Motor neuron (in vitro differentiated cells): ENCODE data around the gene CTIF. TPM values are rescaled to one million over a fixed set of nuclear protein-coding genes. Genes with fewer than 3 reads are reported as not detected.

Source experiments
- ATAC-seq, 8 experiments: fragments of 200-7000 bp; cut with Tn5 transposase; replicated peaks in 6 of 8; 2 replicates each; pipeline ENCODE4 v1.8.0; 2021; ENCODE audit warnings: mild to moderate bottlenecking in 8 of 8, moderate library complexity in 8 of 8
- H3K27ac ChIP-seq, 2 donors: fragments of 250-450 bp; sonication (Bioruptor Pico); 2 replicates each; pipeline ENCODE4 v1.9.0; 2021; ENCODE audit warnings: antibody characterized with exemption in 2 of 2, mild to moderate bottlenecking in 2 of 2, moderate library complexity in 1 of 2
- H3K4me1 ChIP-seq, 2 donors: fragments of 250-450 bp; sonication (Bioruptor Pico); replicated peaks in 1 of 2; 2 replicates each; pipeline ENCODE4 v1.6.1; 2021; ENCODE audit warnings: antibody characterized with exemption in 2 of 2, mild to moderate bottlenecking in 2 of 2, moderate library complexity in 1 of 2
- H3K4me3 ChIP-seq, 5 donors: fragments of 250-450 bp; sonication (Bioruptor Pico); 2 replicates each; pipeline ENCODE4 v1.9.0; 2021; ENCODE audit warnings: antibody characterized with exemption in 5 of 5, mild to moderate bottlenecking in 5 of 5, moderate library complexity in 4 of 5
- WGBS, 10 experiments: fragments of 450-650 bp; shearing (Covaris generic); methylation state at CpG; one replicate each; pipeline ENCODE4 v1.0.0; 2022; 5-methylcytosine and 5-hydroxymethylcytosine counted together
- in situ Hi-C, 9 experiments: fragments of 400-800 bp; cut with MboI; loops; one replicate each; pipeline ENCODE4 v1.15.0; 2021; ENCODE audit warnings: low sequenced_read_pairs in 9 of 9, low pct_unique_long_range_greater_than_20kb in 2 of 9; ENCODE audit not compliant: unreplicated experiment in 9 of 9
- total RNA-seq, 8 experiments: library from RNA; unstranded; fragments of 300-600 nt; gene quantifications; 2 replicates each; pipeline versions ENCODE4 v1.2.3 to v1.2.4, GENCODE V29; 2022

CTIF gene
- total RNA-seq, 8 experiments from 2014 or later, result 17.8 to 85.9 (median 59.8) TPM

DNA sequence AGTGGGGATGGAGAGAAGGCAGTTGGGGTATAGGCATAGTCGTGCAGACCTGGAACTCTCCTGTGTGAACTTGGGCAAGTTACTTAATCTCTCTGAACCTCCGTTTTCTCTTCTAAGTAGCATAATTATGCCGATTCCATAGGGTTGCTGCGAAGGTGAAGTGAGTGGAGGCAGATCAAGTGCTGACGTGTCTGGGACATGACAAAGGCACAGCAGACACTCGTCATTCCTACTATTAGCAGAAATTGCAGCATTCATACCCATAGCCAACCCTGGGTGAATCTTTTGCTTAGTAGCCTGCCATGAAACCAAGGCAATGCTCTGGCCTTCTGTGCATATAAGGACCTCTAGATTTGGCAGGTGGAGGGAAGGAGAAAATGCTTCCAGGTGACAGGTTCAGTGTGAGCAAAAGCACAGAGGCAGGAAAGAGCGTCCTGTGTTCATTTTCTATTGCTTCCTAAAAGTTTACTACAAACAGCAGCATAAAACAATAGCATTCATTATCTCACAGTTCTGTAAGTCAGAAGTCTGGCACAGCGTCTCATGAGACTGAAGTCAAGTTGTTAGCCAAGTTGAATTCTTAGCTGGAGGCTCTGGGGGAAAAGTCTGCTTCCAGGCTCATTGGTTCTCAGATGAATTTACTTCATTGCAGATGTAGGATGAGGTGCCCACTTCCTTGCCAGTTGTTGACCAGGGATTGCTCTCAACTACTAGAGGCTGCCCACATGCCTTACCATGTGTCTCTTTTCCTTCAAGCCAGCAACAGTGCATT, 77.8 kb downstream of the CTIF start:
- no peak overlapping the region for H3K4me3 ChIP-seq
- no peak overlapping the region for H3K27ac ChIP-seq
- in situ Hi-C loops, result no loop called here
- 69 to 100% (median 85%) methylated on average over 1 to 6 of the region's 8 CpGs; no CpG with 5 or more reads in 1 of the 10 experiments for WGBS, 10 experiments
- no peak for ATAC-seq
- H3K4me1 ChIP-seq, result peaks cover 21 to 30% of the 10 kb centered on the region in 2 donors

- Histone ChIP-seq H3K4me3 (no peak overlapping the region), H3K4me1 (peaks cover 13 to 17% of the 10 kb centered on the region in 2 donors), H3K27ac (no peak overlapping the region)
- peak in 3 of 8 experiments; percentile 74 to 92 (median 84) for ATAC-seq
- 0 to 100% (median 86%) methylated on average over 1 to 9 of the region's 9 CpGs; no CpG with 5 or more reads in 4 of the 10 experiments for WGBS, 10 experiments
- in situ Hi-C loops, result no loop called here
These were observed 79.1 kb downstream of the CTIF start for GRCh38 chr18:48617844-48618497.

DNA sequence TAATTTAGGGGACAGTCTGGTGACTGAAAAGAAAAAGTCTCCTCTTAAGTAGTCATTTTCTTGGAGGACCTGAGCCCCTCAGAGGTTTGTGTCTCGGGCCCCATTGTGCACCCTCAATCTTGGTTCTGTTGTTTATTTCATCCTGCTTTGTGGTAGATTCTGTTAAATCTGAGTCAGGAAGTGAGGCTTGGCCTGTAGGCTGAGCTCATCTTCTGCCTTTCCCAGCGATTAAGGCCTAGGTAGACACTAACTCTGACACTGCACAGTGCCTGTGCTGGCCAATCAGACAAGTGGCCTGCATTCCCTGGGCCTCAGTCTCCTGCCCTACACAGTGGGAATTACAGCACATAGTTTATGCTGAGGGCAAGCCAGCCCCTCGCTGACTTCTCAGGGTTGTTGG, 80.2 kb downstream of the CTIF start:
- no peak for ATAC-seq
- WGBS, 10 experiments, result 90 to 100% (median 96%) methylated on average over 1 to 3 of the region's 3 CpGs; no CpG with 5 or more reads in 5 of the 10 experiments
- H3K4me1 ChIP-seq, result peaks cover 2 to 8% of the 10 kb centered on the region in 2 donors
- H3K27ac ChIP-seq, result no peak overlapping the region
- no peak overlapping the region for H3K4me3 ChIP-seq
- in situ Hi-C loops, result no loop called here

GRCh38 chr18:48619501-48619900, 80.7 kb downstream of the CTIF start:
- H3K4me3 ChIP-seq, result no peak overlapping the region
- in situ Hi-C loops, result no loop called here
- 97 to 100% methylated on average over 1 to 6 of the region's 16 CpGs; no CpG with 5 or more reads in 8 of the 10 experiments for WGBS, 10 experiments
- ATAC-seq, result no peak
- H3K4me1 ChIP-seq, result peaks cover 0 to 3% of the 10 kb centered on the region in 2 donors
- H3K27ac ChIP-seq, result no peak overlapping the region

GRCh38 chr18:48620071-48620470, 81.2 kb downstream of the CTIF start:
- 79 to 100% (median 94%) methylated on average over 1 to 3 of the region's 3 CpGs; no CpG with 5 or more reads in 3 of the 10 experiments for WGBS, 10 experiments
- in situ Hi-C loops, result no loop called here
- no peak overlapping the region for H3K4me3 ChIP-seq
- no peaks in the 10 kb centered on the region for H3K4me1 ChIP-seq
- no peak overlapping the region for H3K27ac ChIP-seq
- ATAC-seq, result no peak

- in situ Hi-C loops, result no loop called here
- ATAC-seq, result peak in 7 of 8 experiments; percentile 32 to 95 (median 66)
- Histone ChIP-seq H3K27ac (no peak overlapping the region), H3K4me3 (no peak overlapping the region), H3K4me1 (no peaks in the 10 kb centered on the region)
- WGBS, 10 experiments, result 37 to 80% (median 60%) methylated on average over 1 to 7 of the region's 8 CpGs; no CpG with 5 or more reads in 7 of the 10 experiments
These were observed 82.4 kb downstream of the CTIF start for GRCh38 chr18:48621240-48621639.

DNA sequence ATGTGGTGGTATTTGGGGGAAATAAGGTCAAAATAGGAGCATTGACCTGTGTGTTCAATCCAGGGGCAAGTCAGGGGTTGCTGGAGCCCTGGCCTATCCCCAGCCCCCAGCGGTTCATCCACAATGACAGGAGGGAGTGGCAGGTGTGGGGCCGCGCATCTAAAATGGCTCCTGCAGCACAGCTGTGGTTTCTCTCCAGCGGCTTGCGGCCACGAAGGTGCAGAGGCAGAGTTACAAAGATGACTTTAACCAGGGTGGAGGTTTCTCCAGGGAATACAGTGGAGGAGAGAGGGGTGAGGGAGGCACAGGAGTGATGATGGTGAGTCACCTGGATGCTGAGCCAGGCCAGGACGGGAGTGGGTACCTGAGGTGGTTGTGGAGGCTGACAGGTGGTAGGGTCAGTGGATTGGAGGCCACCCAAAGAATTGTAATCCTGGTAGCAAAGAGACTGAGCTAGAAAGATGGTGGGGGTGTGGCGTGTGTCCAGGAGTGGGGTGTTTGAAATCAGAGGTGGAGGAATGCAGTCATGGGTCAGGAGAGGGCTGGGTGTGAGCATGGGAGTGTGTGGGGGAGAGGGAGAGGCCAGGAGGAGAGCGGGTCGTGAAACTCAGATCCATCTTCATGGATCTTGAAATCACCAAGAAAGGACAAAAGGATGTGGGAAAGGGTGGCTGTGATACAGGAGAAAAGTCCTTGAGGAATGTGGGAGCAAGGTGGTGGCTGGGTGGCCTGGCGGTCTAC, 83.2 kb downstream of the CTIF start:
- 63 to 100% (median 76%) methylated on average over 1 to 9 of the region's 11 CpGs; no CpG with 5 or more reads in 2 of the 10 experiments for WGBS, 10 experiments
- H3K4me1 ChIP-seq, result no peaks in the 10 kb centered on the region
- H3K27ac ChIP-seq, result no peak overlapping the region
- H3K4me3 ChIP-seq, result no peak overlapping the region
- in situ Hi-C loops, result no loop called here
- ATAC-seq, result no peak

DNA sequence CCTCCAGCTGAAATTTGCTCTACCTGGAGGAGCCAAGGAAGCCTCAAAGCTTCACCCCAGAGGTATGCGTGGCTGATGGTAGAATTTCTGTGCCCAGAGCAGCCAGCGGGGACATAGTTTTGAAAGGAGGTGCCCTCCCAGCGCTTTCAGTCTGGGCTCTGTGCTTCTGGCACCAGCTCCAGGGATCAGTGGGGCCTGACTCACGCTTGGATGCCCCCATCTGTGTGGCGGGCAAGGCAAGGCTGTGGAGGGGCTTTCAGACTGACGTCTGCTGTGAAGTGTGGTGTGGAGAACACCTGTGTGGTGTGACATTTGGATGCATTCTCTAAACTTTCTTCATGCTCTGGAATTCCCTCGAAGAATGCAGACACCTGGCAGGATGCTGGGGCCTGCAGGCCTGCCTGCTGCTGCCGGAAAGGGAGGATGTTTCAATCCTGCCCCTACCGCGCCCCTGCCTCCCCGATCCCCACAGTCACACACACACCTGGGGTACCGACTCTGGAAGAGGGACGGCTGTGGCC, 84.1 kb downstream of the CTIF start:
- in situ Hi-C loops, result no loop called here
- ATAC-seq, result no peak
- 46 to 100% (median 97%) methylated on average over 1 to 6 of the region's 13 CpGs; no CpG with 5 or more reads in 3 of the 10 experiments for WGBS, 10 experiments

DNA sequence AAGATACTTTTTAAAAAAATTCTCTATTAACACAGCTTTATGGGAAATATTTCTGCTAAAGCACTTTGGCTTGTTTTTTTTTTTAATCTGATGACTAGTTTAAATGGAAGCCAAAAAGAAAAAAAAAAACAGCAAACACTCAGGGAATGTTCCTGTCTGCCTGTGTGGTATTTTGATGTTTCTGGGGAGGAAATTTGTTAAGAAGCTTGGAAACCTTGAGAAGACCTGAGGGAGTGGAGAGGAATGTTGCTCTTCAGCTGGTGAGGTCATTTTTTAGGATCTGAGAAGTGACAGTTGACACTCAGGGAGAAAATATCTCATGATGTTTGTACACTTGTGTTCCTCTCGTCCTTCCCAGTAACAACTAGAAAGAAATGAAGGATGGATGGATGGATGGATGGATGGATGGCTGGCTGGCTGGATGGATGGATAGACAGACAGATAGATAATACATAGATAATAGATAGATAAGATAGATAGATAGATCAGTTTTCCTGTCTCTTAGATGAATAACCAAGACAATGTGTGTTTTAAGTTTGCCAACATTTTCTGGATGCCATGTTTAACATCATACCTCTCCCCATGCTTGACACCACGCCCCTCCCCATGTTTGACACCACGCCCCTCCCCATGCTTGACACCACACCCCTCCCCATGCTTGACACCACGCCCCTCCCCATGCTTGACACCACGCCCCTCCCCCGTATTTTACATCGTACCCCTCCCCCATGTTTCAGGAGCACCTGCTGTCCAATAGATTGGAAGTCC, 84.8 kb downstream of the CTIF start:
- Histone ChIP-seq H3K4me1 (no peaks in the 10 kb centered on the region), H3K4me3 (no peak overlapping the region), H3K27ac (no peak overlapping the region)
- in situ Hi-C loops, result no loop called here
- WGBS, 10 experiments, result 56 to 100% (median 84%) methylated on average over 1 to 2 of the region's 7 CpGs; no CpG with 5 or more reads in 2 of the 10 experiments
- no peak for ATAC-seq

More for the DNA sequence above, 84.1 kb downstream of the CTIF start:
- no peak overlapping the region for H3K27ac ChIP-seq
- no peaks in the 10 kb centered on the region for H3K4me1 ChIP-seq
- no peak overlapping the region for H3K4me3 ChIP-seq

- Histone ChIP-seq H3K4me1 (peaks cover 4% of the 10 kb centered on the region in 2 donors), H3K4me3 (no peak overlapping the region), H3K27ac (no peak overlapping the region)
- 68 to 100% (median 91%) methylated on average over 2 to 4 of the region's 4 CpGs for WGBS, 10 experiments
- no peak for ATAC-seq
- in situ Hi-C loops, result loop anchor here in 1 of 9 experiments (25.0 kb wide), 1 partner anchor 138 kb away; no protein-coding TSS in a partner anchor
These were observed 86.0 kb downstream of the CTIF start for GRCh38 chr18:48624856-48625255.

DNA sequence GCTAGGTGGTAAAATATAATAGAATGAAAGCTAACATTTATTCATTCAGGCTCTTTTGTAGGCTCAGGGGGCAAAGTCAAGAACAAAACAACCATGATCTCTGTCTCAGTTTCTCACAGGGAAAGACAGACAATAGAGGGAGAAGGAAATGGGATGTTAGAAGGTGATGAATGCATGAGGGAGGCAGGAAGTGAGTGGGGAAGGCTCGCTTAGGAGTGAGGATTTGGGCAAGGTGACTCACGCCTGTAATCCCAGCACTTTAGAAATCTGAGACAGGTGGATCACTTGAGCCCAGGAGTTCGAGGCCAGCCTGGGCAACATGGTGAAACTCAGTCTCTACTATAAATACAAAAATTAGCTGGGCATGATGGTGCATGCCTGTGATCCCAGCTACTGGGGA, 88.4 kb downstream of the CTIF start:
- no peak for ATAC-seq
- in situ Hi-C loops, result loop anchor here in 1 of 9 experiments (25.0 kb wide), 1 partner anchor 140 kb away; no protein-coding TSS in a partner anchor
- Histone ChIP-seq H3K4me1 (peaks cover 9% of the 10 kb centered on the region in 2 donors), H3K4me3 (no peak overlapping the region), H3K27ac (no peak overlapping the region)
- WGBS, 10 experiments, result 42 to 100% (median 83%) methylated on average over 1 to 3 of the region's 3 CpGs; no CpG with 5 or more reads in 1 of the 10 experiments
